A673 (cell line): ENCODE results near the gene ZNF284.

Experiments used
- CTCF ChIP-seq: fragments of 300-800, 200-600 bp; sonication (generic); conservative IDR thresholded peaks from 2 replicates; pipeline ENCODE4 v1.5.1; 2017; ENCODE audit warnings: low read depth, mild to moderate bottlenecking, antibody characterized with exemption, low read length, moderate library complexity, mixed read lengths
- EZH2 ChIP-seq: fragments of 200-600 bp; sonication (generic); IDR thresholded peaks from 2 replicates; pipeline ENCODE4 v1.6.1; 2017; ENCODE audit warnings: borderline replicate concordance, low read depth, mild to moderate bottlenecking, mixed read lengths, antibody characterized with exemption, low read length; ENCODE audit not compliant: poor library complexity, severe bottlenecking

GRCh38 chr19:44024900-44025216, 47.1 kb upstream of the ZNF284 start:
- TF ChIP-seq CTCF: no peak
- TF ChIP-seq EZH2: no peak
